Right renal cortex interstitium (tissue), 3 donors: Measurements from ENCODE around the gene TNKS2. TPM values are rescaled to one million over a fixed set of nuclear protein-coding genes. Genes with fewer than 3 reads are reported as not detected.
"Not testable (repeated sequence)": the region's sequence is repeated elsewhere in the genome, so short reads cannot be mapped to it uniquely, and the experiment has no call there.

Experiments used
- DNase-seq, 3 donors: peaks; one replicate each; pipeline ENCODE4 v3.0.0-alpha.2; 2013; ENCODE audit warnings: low read depth in 3 of 3, low spot score in 2 of 3
- polyA plus RNA-seq, 3 donors: library from polyadenylated mRNA; unstranded; fragments of 120-200 nt; gene quantifications; one replicate each; pipeline ENCODE4 v1.2.1, GENCODE V29; 2013; ENCODE audit not compliant: insufficient read length in 3 of 3

Gene TNKS2
- polyA plus RNA-seq, 3 donors, result 58.4 to 63.5 (median 60.6) TPM

- no peak for DNase-seq
These were observed 1.7 kb upstream of the TNKS2 start for GRCh38 chr10:91796331-91797047.

- no peak for DNase-seq
These were observed 1.1 kb upstream of the TNKS2 start for GRCh38 chr10:91797048-91797690.

GRCh38 chr10:91798649-91799611, 704 bp downstream of the TNKS2 start:
- DNase-seq, result peak in 1 of 3 donors; percentile 36

- DNase-seq, result no peak
These were observed 1.4 kb downstream of the TNKS2 start for GRCh38 chr10:91799612-91799975.

GRCh38 chr10:91800182-91800581, 2.0 kb downstream of the TNKS2 start:
- DNase-seq, result no peak

- DNase-seq, result no peak
These were observed 2.5 kb downstream of the TNKS2 start for GRCh38 chr10:91800756-91801155.

- no peak for DNase-seq
These were observed 5.3 kb downstream of the TNKS2 start for GRCh38 chr10:91803386-91804125.

- DNase-seq, result no peak
These were observed 5.9 kb downstream of the TNKS2 start for GRCh38 chr10:91804126-91804510.

- DNase-seq, result no peak
These were observed 7.0 kb downstream of the TNKS2 start for GRCh38 chr10:91805110-91805838.

GRCh38 chr10:91807264-91807663, 9.0 kb downstream of the TNKS2 start:
- DNase-seq, result not testable (repeated sequence)

GRCh38 chr10:91813251-91813650, 15.0 kb downstream of the TNKS2 start:
- DNase-seq, result no peak

- no peak for DNase-seq
These were observed 18.8 kb downstream of the TNKS2 start for GRCh38 chr10:91816981-91817380.

- DNase-seq, result no peak
These were observed 21.9 kb downstream of the TNKS2 start for GRCh38 chr10:91820144-91820543.

- DNase-seq, result no peak
These were observed 25.9 kb downstream of the TNKS2 start for GRCh38 chr10:91824076-91824475.

GRCh38 chr10:91829268-91829667, 31.0 kb downstream of the TNKS2 start:
- DNase-seq, result no peak

- no peak for DNase-seq
These were observed 40.0 kb downstream of the TNKS2 start for GRCh38 chr10:91838199-91838598.

- DNase-seq, result no peak
These were observed 44.9 kb downstream of the TNKS2 start for GRCh38 chr10:91843083-91843482.

GRCh38 chr10:91856637-91857036, 58.4 kb downstream of the TNKS2 start:
- DNase-seq, result peak in 1 of 3 donors; percentile 13

- DNase-seq, result no peak
These were observed 62.7 kb downstream of the TNKS2 start for GRCh38 chr10:91860885-91861284.

- DNase-seq, result no peak
These were observed 65.9 kb downstream of the TNKS2 start for GRCh38 chr10:91864099-91864498.
